ENCODE data around the gene SNRPB.

DNA sequence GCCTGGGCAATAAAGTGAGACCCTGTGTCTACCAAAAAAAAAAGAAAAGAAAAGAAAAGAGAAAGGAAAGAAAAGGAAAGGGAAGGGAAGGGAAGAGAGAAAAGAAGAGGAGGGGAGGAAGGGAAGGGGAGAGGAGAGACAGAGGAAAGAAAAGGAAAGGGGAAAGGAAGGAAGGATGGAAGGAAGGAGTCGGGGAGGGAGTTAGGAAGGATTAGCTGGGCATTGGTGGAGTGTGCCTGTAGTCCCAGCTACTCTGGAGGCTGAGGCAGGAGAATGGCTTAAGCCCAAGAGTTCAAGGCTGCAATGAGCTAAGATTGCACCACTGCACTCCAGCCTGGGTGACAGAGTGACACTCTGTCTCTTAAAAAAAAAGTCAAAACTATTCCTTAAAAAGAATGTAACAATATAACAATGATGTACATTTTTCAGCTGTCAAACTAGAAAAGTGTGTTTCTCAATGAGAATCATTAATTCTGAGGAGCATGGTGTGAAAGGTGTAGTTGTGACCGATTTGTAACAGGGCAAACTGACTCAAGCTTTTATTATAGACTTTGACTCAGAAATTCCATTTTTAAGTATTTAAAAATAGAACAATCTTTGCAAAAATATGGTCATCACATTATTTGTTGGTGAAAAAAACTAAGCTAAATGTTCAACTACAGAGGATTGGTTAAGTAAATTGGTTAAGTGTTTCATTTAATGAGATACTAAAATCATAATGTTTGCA, 14.7 kb downstream of the SNRPB start:
- TF ChIP-seq, protein P1, sequence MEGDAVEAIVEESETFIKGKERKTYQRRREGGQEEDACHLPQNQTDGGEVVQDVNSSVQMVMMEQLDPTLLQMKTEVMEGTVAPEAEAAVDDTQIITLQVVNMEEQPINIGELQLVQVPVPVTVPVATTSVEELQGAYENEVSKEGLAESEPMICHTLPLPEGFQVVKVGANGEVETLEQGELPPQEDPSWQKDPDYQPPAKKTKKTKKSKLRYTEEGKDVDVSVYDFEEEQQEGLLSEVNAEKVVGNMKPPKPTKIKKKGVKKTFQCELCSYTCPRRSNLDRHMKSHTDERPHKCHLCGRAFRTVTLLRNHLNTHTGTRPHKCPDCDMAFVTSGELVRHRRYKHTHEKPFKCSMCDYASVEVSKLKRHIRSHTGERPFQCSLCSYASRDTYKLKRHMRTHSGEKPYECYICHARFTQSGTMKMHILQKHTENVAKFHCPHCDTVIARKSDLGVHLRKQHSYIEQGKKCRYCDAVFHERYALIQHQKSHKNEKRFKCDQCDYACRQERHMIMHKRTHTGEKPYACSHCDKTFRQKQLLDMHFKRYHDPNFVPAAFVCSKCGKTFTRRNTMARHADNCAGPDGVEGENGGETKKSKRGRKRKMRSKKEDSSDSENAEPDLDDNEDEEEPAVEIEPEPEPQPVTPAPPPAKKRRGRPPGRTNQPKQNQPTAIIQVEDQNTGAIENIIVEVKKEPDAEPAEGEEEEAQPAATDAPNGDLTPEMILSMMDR (IDR thresholded peaks at IDR 0.05; ENCODE audit: borderline replicate concordance, extremely low read depth, low read length, poor library complexity, severe bottlenecking): no peak
- no peak for TF ChIP-seq EZH2 (IDR thresholded peaks at IDR 0.05; ENCODE audit: borderline replicate concordance, low read depth, low read length, severe bottlenecking)
